Hepatocyte (in vitro differentiated cells): Measurements from ENCODE around the gene MGAT1. TPM values are rescaled to one million over a fixed set of nuclear protein-coding genes. Genes with fewer than 3 reads are reported as not detected.

Source experiments
- DNase-seq: peaks from one replicate; pipeline ENCODE4 v3.0.0-alpha.2; 2016; ENCODE audit warnings: low spot score
- H2AFZ ChIP-seq: fragments of 200-600 bp; sonication (generic); 2 replicates; pipeline ENCODE4 v1.6.0; 2016; ENCODE audit warnings: antibody characterized with exemption, mild to moderate bottlenecking
- H3K27ac ChIP-seq: fragments of 200-600 bp; sonication (generic); 2 replicates; pipeline ENCODE4 v1.5.1; 2016; ENCODE audit warnings: mild to moderate bottlenecking
- H3K27me3 ChIP-seq: fragments of 200-600 bp; sonication (generic); 2 replicates; pipeline ENCODE4 v1.6.1; 2016
- H3K36me3 ChIP-seq: fragments of 200-600 bp; sonication (generic); replicated peaks from 2 replicates; pipeline ENCODE4 v1.5.1; 2016; ENCODE audit warnings: low read depth; ENCODE audit not compliant: insufficient read depth
- H3K4me1 ChIP-seq: fragments of 200-600 bp; sonication (generic); 2 replicates; pipeline ENCODE4 v1.5.1; 2016; ENCODE audit warnings: mild to moderate bottlenecking, moderate library complexity; ENCODE audit not compliant: insufficient read depth
- H3K4me2 ChIP-seq: fragments of 200-600 bp; sonication (generic); 2 replicates; pipeline ENCODE4 v1.6.0; 2016
- H3K4me3 ChIP-seq: fragments of 200-600 bp; sonication (generic); 2 replicates; pipeline ENCODE4 v1.5.1; 2016; ENCODE audit warnings: mild to moderate bottlenecking
- H3K79me2 ChIP-seq: fragments of 200-600 bp; sonication (generic); 2 replicates; pipeline ENCODE4 v1.6.0; 2017; ENCODE audit warnings: mild to moderate bottlenecking
- H3K9me2 ChIP-seq: fragments of 200-600 bp; sonication (generic); replicated peaks from 2 replicates; pipeline ENCODE4 v1.6.0; 2017; ENCODE audit warnings: mild to moderate bottlenecking; ENCODE audit not compliant: insufficient read depth
- H3K9me3 ChIP-seq: fragments of 200-600 bp; sonication (generic); 2 replicates; pipeline ENCODE4 v1.5.1; 2016; ENCODE audit warnings: low read depth, mild to moderate bottlenecking
- H4K20me1 ChIP-seq: fragments of 200-600 bp; sonication (generic); 2 replicates; pipeline ENCODE4 v1.6.0; 2016; ENCODE audit warnings: mild to moderate bottlenecking; ENCODE audit not compliant: insufficient read depth, poor library complexity, severe bottlenecking
- CTCF ChIP-seq: fragments of 200-600 bp; sonication (generic); IDR thresholded peaks from 2 replicates; pipeline ENCODE4 v1.5.1; 2016; ENCODE audit warnings: antibody characterized with exemption, mild to moderate bottlenecking; ENCODE audit not compliant: poor library complexity
- EZH2 ChIP-seq: fragments of 200-600 bp; sonication (generic); IDR thresholded peaks from 2 replicates; pipeline ENCODE4 v1.6.1; 2016; ENCODE audit warnings: antibody characterized with exemption, mild to moderate bottlenecking, borderline replicate concordance
- EZH2phosphoT487 ChIP-seq: fragments of 200-600 bp; sonication (generic); IDR thresholded peaks from one replicate; pipeline ENCODE4 v1.6.1; 2018; ENCODE audit warnings: antibody characterized with exemption, mild to moderate bottlenecking, low read depth, moderate library complexity; ENCODE audit not compliant: unreplicated experiment, severe bottlenecking
- WGBS: methylation state at CpG from one replicate; pipeline ENCODE4 v1.1.6; 2016; ENCODE audit warnings: low lambda C conversion rate; ENCODE audit errors: missing lambda C conversion rate; 5-methylcytosine and 5-hydroxymethylcytosine counted together
- polyA plus RNA-seq: library from polyadenylated mRNA; unstranded; fragments of >200 nt; fragmentation: Nextera tagmentation; extraction: Ambion mirVana; gene quantifications from 2 replicates; pipeline ENCODE4 v1.2.1, GENCODE V29; 2016
- total RNA-seq: library from RNA; depleted of rRNA; stranded (reverse); fragments of >200 nt; gene quantifications from 2 replicates; pipeline ENCODE4 v1.2.3, GENCODE V29; 2014

Gene MGAT1
- total and polyA plus RNA-seq, 2 experiments from 2014 or later, result 137 to 151 TPM

GRCh38 chr5:180736536-180736935, 66.1 kb downstream of the MGAT1 start:
- H3K9me2 ChIP-seq, result no peaks in the 10 kb centered on the region
- H3K9me3 ChIP-seq, result no peaks in the 10 kb centered on the region
- DNase-seq, result no peak
- H3K4me3 ChIP-seq, result no peak overlapping the region
- H3K79me2 ChIP-seq, result no peaks in the 10 kb centered on the region
- no peak overlapping the region for H2AFZ ChIP-seq
- peaks cover 45% of the 10 kb centered on the region for H3K27me3 ChIP-seq
- WGBS, result 68% methylated on average over 2 of the region's 2 CpGs
- no peak overlapping the region for H3K27ac ChIP-seq
- no peaks in the 10 kb centered on the region for H3K4me1 ChIP-seq
- H4K20me1 ChIP-seq, result no peaks in the 10 kb centered on the region
- TF ChIP-seq EZH2, result no peak
- TF ChIP-seq EZH2phosphoT487, result no peak
- no peak for TF ChIP-seq CTCF
- no peaks in the 10 kb centered on the region for H3K36me3 ChIP-seq
- no peak overlapping the region for H3K4me2 ChIP-seq

Other genes with a start within 250 kb of the MGAT1 start
- not detected in 2 replicates for gene SCGB3A1, start 211.3 kb downstream of the MGAT1 start, total RNA-seq
- not detected in 2 replicates for gene SCGB3A1, start 211.3 kb downstream of the MGAT1 start, polyA plus RNA-seq
- 0.90 and 2.2 TPM in 2 replicates for gene FLT4, start 153.2 kb downstream of the MGAT1 start, total RNA-seq
- 0.83 and 1.3 TPM in 2 replicates for gene FLT4, start 153.2 kb downstream of the MGAT1 start, polyA plus RNA-seq
- not detected in 2 replicates for gene OR2Y1, start 62.7 kb downstream of the MGAT1 start, total RNA-seq
- not detected in 2 replicates for gene OR2Y1, start 62.7 kb downstream of the MGAT1 start, polyA plus RNA-seq
- gene ZFP62, start 58.5 kb upstream of the MGAT1 start, total RNA-seq, result 30.0 and 31.7 TPM in 2 replicates
- 13.5 and 18.0 TPM in 2 replicates for gene ZFP62, start 58.5 kb upstream of the MGAT1 start, polyA plus RNA-seq
- gene BTNL8, start 96.4 kb upstream of the MGAT1 start, total RNA-seq, result 19.1 and 22.0 TPM in 2 replicates
- 9.8 and 12.5 TPM in 2 replicates for gene BTNL8, start 96.4 kb upstream of the MGAT1 start, polyA plus RNA-seq
- gene BTNL3, start 186.0 kb upstream of the MGAT1 start, total RNA-seq, result 25.9 and 31.3 TPM in 2 replicates
- gene BTNL3, start 186.0 kb upstream of the MGAT1 start, polyA plus RNA-seq, result 15.9 and 21.2 TPM in 2 replicates
- gene BTNL9, start 237.5 kb upstream of the MGAT1 start, total RNA-seq, result 0.27 and 1.0 TPM in 2 replicates
- 0.11 and 1.4 TPM in 2 replicates for gene BTNL9, start 237.5 kb upstream of the MGAT1 start, polyA plus RNA-seq